Measurements from ENCODE around the gene PACS2.

PACS2 gene

DNA sequence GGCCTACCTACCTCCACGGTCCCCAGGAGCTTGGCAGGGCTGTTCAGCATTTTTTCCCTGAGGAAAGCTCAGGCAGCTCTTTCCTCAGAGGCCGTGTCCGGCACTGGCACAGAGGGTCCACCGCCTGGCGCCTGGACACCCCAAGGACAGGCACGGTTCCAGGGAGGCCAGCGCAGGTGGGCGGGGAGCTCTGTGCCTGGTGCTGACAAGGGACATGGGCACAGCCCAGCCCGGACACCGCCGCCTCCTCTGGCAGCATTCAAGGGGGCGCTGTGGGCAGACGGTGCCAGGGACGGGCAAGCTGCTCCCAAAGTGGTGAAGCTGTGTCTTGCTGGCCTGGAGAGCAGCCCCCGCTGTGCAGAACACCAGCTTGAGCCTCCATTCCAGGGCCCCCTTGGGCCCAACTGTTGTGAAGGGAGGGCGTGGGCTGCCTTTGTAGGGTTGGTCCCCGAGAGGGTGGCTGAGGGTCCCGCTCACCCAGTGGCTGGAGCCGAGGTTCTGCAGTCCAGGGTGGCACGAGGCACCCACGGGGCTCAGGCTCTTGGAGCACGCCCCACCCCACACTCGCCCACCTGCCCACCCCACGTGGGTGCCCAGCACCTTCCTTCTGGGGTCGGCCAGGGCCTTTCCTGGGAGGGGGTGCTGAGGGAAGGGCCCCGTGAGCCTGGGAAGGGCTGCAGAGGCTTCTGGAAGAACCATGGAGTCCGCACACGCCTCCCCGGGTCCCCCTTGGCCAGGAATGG is 54.5 kb downstream of the PACS2 start:
- no peak for DNase-seq (ENCODE audit: low spot score)

DNA sequence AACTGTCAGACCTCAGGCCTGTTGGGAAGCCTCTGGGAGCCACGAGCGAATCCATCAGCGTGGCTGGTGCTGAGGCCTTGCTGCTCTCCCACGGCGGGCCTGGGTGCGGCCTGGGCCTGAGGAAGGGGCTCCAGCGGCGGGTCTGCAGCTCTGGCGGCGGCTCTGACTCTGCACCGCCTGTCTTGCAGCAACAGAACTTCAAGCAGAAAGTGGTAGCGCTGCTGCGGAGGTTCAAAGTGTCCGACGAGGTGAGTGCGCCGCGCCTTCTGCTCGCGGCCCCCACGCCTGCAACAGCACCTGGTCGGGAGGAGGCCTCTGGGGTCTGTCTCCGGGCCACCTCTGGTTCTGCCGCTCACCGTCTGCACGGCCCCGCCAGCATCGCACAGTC is 55.1 kb downstream of the PACS2 start:
- DNase-seq (ENCODE audit: low spot score), result no peak

DNA sequence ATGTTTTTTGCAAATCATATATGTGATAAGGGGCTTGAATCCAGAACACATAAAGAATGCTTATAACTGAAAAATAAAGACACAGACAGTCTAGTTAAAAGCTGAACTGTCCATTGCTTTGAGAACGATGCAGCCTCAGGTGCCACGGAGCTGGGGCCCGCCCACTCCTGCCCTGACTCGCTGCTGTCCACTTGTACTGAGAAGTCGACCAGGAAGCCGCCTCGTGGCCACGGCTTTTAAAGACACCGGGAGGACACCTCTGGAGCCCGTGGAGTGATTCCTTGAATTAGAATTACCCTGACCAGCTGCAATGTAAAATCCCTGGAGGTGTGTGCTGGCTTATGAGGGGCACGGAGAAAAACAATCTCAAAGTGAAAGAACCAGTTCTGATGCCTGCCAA is 59.8 kb downstream of the PACS2 start:
- no peak for DNase-seq (ENCODE audit: low spot score)

DNA sequence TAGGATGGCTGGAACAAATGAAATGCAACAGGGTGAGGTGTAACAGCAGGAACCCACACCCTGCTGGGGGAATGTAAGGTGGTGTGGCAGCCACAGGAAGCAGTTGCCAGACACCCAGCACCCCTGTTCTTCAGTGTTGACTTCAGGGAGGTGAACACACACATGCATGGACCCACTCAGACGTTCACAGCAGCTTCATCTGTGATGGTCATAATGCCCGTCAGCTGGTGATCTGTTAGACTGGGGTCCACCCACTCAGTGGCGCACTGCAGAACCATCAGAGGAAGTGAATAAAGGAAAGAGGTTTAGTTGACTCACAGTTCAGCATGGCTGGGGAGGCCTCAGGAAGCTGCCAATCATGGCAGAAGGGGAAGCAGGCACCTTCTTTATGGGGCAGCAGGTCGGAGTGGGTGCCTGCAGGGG is 61.1 kb downstream of the PACS2 start:
- no peak for DNase-seq (ENCODE audit: low spot score)

DNA sequence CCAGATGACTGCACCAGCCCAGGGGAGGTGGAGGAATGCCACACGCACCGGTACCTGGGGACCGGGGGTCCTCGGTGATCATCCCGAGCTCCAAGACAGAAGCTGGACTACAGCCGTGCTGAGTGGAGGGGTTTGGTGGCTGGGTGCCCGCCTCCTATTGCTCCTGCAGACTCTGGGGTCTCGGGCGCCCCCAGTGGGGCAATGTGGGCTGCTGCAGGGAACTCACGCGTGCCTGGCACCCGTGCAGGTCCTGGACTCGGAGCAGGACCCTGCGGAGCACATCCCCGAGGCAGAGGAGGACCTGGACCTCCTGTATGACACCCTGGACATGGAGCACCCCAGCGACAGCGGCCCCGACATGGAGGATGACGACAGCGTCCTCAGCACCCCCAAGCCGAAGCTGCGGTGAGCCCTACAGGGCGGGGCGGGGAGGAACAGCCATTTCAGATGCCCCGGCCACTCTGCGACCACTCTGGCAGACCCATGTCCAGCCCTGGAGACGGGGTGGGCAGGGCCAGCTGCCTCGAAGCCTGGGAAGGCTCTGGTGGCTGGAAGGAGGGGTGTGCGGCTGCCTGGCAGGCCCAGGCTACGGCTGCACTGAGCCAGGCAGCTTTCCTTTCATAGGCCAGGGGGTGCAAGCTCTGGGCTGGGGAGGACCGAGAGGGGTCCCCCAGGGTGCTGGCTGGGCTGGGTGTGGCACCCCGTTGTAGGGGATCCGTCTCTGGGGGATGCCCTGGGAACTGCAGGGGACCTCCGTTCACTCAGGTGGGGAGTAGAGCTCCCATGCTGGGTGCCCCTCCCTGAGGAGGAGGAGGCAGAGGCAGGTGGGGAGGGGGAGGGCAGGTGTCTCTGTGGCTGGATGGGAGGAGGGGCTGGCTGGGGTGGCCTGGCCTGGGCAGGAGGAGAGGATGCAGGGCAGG is 62.2 kb downstream of the PACS2 start:
- no peak for DNase-seq (ENCODE audit: low spot score)

DNA sequence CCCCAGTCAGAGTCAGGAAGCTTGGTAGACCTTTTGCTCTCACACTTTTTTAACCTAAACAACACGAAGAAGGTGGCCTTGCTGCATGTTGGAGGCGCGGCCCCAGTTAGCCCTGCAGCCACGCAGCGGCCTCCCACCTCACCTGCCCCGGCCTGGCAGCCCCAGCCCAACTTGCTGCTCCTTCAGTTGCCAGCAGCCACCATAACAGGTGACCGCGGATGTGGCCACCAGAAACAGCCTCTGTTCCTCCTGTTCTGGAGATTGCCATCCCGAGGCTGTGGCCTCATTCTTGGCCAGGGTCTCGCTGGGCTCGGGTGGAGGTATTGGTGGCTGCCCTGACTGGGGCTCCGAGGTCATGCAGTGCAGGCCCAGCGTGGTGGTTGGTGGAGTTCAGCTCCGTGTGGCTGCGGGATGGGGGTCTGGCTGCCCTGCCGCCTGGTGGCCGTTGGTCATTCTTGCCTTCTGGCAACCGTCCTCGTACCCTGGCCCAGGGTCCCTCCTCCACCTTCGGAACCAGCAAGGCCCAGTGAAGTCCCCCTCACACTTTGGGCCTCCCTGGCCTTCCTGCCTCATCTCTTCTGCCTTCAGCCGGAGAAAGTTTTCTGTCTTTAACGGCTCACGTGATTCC is 63.1 kb downstream of the PACS2 start:
- no peak for DNase-seq (ENCODE audit: low spot score)

DNA sequence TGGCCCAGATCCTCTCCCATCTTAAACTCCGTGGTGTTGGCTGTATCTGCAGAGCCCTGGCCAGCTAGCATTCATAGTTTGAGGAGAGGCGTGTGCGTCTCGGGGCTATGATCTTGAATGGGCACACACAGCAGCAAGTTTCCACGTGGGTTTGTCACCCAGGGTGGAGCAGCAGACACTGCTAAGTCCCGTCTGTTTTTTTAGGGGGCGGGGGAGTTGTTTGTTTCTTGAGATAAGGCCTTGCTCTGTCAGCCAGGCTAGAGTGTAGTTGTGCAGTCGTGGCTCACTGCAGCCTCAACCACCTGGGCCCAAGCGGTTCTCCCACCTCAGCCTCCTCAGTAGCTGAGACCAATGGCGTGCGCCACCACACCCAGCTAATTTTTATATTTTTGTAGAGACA is 63.7 kb downstream of the PACS2 start:
- DNase-seq (ENCODE audit: low spot score), result no peak

DNA sequence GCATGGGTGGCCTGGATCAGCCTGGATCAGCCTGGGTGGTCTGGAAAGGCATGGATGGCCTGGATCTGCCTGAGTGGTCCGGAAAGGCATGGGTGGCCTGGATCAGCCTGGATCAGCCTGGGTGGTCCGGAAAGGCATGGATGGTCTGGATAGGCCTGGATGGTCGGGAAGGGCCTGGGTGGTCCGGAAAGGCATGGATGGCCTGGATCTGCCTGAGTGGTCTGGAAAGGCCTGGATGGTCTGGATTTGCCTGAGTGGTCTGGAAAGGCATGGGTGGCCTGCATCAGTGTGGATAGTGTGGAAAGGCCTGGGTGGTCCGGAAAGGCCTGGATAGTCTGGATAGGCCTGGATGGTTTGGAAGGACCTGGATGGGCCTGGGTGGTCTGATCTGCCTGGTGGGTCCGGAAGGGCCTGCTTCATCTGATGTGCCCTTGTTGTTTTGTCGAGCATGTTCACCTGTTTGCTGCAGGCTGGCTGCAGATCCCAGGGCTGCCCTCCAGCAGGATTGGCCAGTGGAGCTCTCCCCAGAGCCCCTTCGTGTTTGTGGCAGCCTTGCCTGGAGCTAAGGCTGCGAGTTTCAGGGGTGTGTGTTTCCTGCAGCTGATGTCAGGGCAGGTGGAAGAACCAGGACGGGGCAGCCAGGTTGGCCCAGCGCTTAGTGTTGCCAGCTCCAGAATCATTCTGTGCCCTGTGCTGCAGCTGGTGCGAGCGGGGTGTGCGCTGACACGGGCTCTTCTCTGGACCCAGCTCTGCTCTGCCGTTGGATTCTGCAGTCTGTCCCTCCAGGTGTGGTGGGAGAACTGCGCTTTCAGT is 64.5 kb downstream of the PACS2 start:
- no peak for DNase-seq (ENCODE audit: low spot score)

DNA sequence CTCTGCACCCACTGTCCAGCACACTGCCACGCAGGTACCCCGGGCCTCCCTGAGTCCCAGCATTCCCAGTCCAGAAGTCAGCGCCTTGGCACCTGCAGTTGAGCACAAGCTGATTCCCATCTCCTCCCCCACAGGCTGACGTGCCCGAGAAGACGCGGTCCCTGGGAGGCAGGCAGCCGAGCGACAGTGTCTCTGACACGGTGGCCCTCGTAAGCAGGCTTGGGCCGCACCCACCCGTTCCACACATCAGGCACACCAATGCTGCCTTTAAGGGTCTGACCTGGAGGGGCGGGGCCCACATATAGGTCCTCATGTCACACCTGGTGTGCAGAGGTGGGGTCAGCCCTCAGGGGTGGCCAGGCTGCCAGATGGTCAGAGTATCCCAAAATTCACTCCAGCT is 65.4 kb downstream of the PACS2 start:
- no peak for DNase-seq (ENCODE audit: low spot score)

DNA sequence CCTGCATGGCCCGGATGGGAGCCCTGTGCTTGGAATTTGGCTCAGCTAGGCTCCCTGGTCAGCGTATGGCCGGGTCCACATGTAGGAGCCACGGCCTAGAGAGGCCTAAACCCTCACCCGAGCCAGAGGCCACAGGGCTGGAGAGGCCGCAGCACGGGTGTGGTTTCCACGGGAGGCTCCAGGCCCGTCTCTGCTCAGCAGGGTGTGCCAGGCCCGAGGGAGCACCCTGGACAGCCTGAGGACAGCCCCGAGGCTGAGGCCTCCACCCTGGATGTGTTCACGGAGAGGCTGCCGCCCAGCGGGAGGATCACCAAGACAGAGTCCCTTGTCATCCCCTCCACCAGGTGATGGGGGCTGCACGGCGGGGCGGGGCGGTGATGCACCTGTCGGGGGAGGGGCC is 66.2 kb downstream of the PACS2 start:
- DNase-seq (ENCODE audit: low spot score), result no peak

DNA sequence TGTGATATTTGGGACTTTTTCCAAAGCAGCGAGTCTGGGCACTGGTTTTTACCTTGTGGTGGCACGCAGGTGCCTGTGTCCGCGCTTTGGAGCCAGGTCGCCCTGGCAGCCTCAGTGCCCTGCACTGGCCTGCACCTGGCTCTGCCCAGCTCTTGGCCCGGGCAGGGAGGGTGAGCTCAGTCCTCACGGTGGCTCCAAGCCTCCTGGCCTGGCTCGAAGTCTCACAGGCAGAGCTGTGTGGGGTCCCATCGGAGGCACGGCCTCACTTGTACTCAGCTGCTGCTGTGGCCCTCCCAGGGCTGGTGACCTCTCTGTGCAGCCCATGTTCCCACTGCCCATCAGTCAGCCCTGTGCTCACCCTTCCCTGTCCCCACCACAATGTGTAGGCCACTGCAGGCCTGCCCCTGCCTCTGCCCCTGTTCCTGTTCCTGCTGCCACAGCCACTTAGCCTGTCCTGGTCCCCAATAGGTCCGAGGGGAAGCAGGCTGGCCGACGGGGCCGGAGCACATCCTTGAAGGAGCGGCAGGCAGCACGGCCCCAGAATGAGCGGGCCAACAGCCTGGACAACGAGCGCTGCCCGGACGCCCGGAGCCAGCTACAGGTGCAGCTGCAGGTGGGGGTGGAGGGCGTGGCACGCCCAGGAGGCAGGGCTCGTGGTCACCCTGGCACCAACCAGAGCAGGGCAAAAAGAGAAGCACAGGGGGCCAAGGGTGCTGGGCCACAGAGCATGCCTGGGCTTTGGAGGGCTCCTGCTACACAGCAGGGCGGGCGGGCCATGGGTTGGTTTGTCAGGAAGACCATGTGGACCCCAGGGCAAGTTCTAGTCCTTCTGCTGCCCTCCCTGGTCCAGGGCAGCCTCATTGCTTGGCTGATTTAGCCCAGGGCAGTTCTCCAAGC is 67.1 kb downstream of the PACS2 start:
- no peak for DNase-seq (ENCODE audit: low spot score)

DNA sequence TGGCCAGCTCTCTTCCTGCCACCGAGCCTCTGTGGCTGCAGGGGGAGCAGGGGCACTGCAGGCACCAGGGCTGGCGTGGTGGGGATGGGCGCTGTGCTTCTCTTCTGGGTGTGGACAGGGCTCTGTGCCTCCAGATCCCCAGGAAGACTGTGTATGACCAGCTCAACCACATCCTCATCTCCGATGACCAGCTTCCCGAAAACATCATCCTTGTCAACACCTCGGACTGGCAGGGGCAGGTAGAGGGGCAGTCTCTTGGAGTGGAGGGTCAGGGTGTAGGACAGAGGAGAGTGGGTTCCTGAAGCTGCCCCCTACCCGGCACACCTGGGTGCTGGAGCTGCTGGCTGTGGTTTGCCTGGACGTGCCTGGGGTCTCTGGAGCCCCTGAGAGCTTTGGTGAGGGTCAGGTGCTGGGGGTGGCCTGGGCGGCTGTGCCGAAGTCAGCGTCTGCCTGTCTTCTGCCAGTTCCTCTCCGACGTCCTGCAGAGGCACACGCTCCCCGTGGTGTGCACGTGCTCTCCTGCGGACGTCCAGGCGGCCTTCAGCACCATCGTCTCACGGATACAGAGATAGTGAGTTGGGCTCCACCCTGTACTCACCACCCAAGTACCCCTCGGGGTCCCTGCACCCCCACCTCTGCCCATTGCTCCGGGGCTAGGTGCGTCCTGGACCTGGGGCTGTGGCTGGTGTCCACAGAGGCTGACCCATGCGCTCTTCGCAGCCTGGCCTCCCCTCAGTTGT is 68.0 kb downstream of the PACS2 start:
- no peak for DNase-seq (ENCODE audit: low spot score)

DNA sequence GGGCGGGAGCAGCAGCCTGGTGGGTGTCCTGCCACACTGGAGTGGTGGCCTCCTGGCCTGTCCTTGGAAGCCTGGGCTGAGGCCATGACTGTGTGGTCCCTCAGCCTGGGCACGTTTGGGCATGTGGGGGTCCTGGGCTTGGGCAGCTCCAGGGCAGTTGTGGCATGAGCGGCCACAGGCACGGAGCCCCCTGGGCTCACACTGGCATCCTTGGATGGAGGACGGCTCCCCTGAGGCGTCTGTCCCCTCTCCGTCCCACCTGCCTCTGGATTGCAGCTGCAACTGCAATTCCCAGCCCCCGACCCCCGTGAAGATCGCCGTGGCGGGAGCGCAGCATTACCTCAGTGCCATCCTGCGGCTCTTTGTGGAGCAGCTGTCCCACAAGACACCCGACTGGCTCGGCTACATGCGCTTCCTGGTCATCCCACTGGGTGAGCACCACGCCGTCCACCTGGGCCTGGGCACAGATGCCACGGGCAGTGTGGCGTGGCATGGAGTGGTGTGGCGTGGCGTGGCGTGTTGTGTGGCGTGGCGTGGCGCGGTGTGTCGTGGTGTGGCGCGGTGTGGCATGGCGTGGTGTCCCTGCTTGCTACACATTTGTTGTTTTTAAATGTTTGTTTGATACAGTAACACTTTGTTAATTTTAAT is 68.7 kb downstream of the PACS2 start:
- DNase-seq (ENCODE audit: low spot score), result no peak

DNA sequence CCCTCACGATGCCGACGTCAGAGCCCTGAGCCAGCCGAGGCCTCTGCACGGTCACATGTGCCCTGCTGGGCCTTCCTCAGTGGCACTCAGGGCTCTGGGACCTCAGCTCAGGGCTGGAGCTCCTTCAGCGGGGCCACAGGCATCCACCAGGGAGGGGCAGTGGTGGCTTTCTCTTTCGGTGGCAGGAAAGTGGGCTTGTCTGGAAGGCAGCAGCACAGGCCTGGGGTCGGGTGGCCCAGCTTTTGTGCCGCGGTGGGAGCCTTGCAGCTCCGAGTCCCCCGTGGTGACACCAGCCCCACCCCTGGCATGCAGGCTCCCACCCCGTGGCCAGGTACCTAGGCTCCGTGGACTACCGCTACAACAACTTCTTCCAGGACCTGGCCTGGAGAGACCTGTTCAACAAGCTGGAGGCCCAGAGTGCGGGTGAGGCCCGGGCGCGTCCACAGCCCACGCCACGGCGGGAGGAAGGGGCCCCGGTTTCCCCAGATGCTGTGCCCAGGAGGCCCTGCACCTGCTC is 69.6 kb downstream of the PACS2 start:
- no peak for DNase-seq (ENCODE audit: low spot score)

DNA sequence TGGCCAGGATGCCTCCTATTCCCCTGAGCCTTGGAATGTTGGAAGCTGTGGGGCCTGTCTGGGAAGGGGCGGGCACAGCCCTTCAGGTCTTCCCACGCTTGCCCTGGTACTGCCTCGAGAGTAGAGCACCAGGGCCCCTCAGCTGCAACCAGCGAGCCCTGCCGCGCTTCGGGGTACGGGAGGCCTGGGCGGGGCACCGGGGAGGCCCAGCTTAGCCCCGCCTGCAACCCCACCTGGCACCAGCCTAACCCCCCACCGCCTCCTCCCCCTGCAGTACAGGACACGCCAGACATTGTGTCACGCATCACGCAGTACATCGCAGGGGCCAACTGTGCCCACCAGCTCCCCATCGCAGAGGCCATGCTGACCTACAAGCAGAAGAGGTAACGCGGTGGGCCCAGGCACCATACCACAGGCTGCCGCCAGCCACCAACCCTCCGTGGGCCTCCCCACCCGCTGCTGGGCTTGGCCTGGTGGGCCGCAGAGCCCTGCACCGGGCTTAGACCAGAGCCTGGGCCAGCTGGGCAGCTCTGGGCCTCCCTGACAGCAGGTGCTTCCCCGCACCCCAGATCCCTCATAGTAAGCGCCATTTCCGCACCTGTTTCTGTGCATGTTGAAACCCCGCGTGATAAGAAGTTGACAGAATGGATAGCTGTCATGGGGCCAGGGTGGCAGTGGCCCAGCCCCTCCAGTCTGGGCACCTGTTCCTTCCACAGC is 70.2 kb downstream of the PACS2 start:
- no peak for DNase-seq (ENCODE audit: low spot score)

DNA sequence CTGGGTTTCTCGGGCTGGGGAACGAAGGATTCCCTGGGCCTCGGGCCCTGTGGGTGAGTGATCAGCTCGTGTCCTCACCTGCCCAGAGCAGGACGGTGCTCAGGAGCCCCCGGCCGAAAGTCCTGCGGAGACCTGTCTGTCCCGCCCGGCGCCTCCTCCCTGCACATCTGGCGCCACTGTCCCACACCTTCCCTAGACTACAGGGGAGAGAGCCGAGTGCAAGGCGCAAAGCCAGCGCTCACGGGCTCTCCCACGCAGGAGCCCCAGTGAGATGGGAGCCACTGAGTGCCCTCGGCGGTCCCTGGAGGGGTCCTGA is 70.7 kb downstream of the PACS2 start:
- DNase-seq (ENCODE audit: low spot score), result no peak

DNA sequence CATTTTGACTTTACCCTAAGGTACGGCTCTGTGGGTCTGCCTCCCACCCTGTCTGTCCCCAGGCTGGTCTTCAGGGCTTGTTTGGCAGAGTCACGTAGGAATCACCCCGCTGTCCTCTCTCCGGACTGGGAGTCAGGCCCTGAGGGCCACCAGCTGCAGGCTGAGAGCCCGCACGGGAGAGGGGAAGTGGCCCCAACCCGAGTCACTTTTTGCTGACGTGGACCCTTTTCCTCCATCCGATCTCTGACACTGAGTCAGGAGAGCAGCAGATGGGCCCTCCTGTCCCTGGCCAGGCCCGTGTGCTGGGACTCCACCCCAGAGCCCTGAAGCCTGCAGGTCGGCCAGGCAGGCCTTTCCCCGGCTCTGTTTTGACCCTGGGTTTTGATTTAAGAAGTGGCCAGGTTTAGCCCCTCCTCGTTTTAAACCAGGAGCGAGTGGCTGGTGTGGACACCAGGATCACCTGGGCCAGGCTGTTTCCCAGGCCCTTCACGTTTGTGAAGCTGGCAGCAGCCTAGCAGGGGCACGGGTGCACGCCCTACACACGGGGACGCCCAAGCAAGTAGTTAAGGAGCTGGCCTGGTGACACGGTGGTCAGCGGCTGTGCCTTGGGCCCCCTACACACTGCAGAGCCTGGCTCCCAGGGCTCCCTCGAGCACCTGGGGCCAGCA is 71.3 kb downstream of the PACS2 start:
- DNase-seq (ENCODE audit: low spot score), result no peak

Measured in HuH-7.5 (cell line).